GF-D8 (cell line): ENCODE results near the gene OBI1.
"Not testable (repeated sequence)": the region's sequence is repeated elsewhere in the genome, so short reads cannot be mapped to it uniquely, and the experiment has no call there.

ENCODE experiments used
- DNase-seq: peaks from one replicate; lab custom pipeline; 2025; lab: John Stamatoyannopoulos, UW

OBI1 gene

DNA sequence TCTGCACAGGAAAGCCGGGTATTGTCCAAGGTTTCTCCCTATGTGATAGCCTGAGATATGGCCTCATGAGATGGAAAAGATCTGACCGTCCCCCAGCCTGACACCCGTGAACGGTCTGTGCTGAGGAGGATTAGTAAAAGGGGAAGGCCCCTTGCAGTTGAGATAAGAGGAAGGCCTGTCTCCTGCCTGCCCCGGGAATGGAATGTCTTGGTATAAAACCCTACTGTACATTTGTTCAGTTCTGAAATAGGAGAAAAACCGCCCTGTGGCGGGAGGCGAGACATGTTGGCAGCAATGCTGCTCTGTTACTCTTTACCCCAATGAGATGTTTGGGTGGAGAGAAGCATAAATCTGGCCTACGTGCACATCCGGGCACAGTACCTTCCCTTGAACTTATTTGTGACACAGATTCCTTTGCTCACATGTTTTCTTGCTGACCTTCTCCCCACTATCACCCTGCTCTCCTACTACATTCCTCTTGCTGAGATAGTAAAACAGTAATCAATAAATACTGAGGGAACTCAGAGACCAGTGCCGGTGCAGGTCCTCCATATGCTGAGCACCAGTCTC lies 11.8 kb downstream of the OBI1 start:
- DNase-seq = not testable (repeated sequence)

DNA sequence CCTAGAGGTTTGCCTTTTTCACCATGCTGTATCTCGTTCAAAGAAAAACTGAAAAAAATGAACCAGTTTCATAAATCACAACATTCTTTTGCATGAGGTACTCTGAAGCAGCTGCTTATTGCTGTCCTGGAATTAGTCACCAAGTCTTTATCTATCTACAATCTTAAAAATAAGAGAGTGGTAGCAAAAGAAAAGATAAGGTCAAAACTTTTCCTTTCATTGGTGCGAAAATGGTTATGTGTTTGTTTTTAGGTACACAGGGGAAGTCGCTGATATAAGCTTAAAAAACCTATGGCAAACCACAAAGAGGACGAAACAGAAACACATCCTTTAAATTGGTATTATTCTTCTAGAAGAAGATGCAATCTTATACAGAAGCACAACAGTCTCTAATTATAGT lies 20.7 kb downstream of the OBI1 start:
- no peak for DNase-seq

DNA sequence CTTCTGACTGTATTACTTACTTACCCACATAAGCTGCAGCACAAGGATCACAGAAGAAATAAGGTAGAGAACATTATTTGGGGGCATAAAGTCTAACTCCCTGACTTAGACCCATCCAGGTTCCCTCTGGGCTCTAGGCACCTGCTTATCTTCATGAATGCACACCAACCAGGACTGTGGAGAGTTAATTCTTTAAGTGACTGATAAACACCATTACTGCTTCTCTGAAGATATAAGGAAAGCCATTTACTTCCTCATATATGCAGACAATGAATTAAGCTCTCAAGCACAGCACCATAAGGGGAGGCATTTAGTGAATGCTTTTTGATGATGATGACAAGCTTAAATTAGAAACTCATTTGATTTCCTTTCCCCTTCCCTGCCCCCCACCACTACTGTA lies 22.5 kb downstream of the OBI1 start:
- DNase-seq = no peak

DNA sequence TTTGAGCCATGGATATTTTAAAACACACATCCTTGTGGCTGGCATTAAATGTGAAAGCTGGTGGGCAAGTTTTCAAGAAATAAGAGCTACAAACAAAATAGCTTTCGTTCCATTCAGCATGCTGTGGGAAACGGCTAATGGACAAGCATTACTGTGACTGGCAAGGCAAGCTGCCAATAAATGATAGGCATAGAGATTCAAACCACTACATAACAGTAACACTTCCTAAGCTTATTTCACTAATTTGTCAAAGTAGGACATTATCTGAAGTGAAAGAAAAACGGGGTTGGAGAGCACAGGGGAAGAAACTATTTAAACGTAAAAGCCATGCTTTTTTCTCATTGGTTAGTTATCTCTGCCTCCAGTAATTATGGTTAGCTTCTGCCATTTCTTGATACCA lies 26.0 kb downstream of the OBI1 start:
- no peak for DNase-seq

DNA sequence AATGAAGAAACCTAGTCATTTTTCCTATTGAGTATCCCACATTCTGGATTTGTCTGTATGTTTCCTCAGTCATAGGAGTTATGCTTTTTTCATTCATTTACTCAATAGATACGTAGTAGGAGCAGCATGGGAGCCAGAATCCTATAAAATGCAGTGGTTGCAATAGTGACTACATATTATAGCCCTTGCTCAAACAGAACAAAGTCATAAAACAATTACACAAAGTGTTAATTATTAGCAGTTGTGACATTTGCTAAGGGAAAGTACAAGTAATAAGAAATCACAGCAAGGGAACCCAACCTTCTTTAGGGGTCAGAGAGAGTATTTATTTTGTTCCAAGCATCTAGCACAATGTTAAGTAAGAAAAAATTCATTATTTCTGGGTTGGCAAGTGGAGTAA lies 27.9 kb downstream of the OBI1 start:
- no peak for DNase-seq

DNA sequence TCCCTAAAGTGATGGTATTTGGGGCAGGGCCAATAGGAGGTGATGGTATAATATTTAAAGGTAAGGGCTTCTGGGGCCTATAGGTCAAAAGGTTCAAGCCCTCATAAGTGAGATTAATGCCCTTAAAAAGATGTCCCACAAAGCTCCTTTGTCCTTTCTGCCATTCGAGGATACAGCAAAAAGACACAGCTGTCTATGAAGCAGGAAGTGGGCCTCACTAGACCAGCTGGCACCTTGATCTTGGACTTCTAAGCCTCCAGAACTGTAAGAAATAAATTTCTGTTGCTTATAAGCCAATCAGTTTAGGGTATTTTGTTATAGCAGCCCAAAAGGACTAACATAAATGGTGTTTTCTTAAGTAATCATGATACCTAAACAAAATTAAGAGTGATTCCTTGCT lies 28.4 kb downstream of the OBI1 start:
- DNase-seq = no peak

DNA sequence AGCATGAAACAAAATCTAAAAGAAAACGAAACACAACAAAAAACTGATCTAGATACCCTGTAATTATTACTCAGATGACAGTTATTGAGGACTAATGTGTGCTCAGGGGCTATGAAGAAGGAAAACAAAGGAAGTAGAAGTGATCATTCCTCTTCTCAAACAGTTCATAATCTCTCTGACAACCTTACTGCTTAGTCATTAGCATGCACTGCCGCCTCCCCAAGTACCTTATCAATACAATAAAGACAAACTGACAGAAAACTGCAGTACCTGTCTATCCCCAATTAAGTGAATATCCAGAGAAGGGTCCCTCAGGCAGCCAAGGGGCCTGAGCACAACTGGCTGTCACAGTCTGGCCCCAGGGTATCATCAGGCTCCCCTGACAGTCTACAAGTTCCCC lies 33.6 kb downstream of the OBI1 start:
- DNase-seq = no peak

DNA sequence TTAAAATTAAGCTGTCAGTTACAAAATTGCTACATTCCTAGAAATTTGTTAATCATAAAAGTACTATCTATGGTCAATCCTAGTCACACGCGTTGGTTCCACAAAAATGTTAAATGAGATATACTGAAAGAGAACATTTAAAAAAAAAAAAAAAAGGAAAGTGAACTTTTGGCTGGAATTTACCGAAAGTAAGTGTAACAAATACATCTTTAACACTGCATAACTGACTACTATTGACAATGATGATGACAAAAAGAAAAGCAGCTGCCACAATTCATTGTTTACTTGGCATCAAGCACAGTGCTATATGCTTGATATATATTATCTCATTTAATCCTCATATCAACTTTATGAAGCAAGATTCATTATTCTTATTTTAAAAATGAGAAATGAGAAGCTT lies 35.8 kb downstream of the OBI1 start:
- DNase-seq = no peak

DNA sequence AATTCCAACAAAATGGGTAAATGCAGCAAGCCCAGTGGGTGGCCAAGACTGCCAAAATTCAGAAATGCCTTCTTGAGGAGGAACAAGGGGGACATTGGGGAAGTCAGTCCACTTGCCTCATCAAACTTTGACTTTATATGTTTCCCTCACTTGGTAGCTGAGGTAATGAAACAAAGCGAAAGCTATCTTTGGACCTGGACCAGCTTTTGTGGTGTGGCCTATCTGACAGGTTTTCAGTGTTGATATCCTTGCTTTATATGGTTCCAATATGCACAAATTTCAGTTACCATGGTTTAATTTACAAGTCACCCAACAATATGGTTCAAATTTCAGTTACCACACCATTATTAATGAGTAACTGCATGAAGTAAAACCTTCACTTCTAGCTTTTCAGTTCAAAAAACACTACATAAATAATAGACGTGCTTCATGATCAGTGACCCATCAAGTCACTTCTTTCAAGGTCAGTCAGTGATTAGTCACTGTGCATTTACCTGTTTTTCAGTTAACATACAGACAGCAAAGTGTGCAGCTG lies 38.0 kb downstream of the OBI1 start:
- DNase-seq = no peak

DNA sequence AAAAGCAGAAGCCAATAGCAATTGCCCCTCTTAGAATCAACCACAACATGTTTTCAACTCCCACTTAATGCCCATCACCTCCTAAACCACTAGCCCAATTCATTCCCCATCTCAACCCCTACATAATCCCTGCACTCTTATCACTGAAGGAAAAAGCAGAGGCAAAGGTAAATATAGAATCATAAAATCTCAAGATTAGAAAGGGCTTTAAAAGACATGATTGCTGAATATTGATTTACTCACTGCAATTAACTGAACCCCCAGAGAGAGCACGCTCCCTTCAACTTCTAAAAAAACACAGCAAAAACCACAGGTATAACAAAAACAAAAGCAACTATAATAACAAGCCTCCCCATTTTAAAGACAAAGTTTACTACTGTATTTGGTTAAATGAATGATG lies 40.5 kb downstream of the OBI1 start:
- DNase-seq = no peak

DNA sequence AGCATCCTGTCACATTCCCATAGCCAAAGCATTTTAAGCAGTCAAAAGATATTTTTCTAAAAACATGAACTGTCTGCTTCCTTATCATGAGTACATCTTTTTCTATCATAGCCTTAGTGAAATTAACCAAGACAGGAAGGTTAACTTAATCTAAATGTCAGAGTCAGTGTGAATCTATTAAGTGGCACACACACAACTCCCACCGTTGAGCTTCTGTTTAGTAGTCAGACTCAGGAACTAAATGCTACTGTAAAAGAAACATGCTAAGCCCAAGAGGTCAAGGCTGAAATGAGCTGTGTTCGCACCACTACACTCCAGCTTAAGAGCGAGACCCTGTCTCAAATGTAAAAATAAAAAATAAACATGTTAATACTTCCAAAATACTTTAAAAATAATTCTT lies 47.9 kb downstream of the OBI1 start:
- DNase-seq = no peak

DNA sequence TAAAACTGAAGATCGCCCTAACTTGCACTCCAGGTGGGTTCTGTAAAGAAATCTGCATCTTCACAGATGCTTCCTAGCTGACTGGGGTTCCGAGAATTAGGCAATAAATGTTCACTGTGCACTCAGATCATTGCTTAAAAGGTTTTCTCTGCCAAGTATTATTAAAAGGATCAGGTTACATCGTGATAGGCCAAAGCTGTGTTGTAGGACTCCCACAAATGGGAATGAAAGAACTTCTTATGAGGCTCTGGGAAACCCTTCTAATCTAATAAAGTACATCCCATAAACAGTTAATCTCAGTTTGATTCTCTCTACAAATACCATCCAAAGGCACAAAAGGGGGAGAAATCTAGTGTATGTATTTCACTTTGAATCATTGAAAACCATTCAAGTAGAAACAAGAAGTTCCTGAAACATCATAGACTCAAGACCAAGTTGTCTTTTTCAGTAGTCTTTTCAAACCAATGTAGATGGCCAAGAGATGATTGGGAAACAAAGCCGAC lies 48.5 kb downstream of the OBI1 start:
- DNase-seq = no peak

DNA sequence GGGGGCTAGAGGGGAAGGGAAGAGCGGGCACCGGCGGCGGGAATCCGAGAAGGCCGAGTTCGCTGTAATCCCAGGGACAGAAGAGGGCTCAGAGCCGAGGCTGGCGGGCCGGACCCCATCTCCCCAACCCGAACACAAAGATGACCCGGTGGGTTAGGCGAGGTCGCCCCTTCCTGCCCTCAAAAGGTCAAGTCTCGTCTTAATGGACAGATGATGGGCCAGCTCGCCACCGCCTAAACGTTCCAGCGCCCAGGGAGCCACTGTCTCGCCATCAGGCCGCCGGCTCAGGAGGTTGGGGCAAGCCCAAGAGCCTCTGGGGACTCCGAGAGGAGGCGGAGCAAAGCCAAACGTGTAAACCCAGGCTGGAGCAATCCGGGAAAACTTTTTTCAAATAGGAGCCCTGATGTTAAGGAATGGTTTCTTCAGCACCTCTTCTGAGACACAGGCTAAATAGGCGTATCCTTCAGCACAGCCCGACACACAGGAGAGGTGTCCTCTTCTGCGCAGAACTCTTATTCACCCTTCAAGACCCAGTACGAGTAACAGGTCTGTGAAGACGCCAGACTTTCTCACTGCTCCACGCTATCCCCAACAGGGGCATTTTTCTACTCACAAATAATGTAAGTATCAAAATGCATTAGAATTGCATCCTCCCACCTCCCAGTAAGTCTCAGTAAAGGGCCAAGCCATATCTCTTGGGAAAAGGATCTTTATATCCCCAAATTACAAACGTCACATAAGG lies 49.3 kb downstream of the OBI1 start:
- DNase-seq = no peak

DNA sequence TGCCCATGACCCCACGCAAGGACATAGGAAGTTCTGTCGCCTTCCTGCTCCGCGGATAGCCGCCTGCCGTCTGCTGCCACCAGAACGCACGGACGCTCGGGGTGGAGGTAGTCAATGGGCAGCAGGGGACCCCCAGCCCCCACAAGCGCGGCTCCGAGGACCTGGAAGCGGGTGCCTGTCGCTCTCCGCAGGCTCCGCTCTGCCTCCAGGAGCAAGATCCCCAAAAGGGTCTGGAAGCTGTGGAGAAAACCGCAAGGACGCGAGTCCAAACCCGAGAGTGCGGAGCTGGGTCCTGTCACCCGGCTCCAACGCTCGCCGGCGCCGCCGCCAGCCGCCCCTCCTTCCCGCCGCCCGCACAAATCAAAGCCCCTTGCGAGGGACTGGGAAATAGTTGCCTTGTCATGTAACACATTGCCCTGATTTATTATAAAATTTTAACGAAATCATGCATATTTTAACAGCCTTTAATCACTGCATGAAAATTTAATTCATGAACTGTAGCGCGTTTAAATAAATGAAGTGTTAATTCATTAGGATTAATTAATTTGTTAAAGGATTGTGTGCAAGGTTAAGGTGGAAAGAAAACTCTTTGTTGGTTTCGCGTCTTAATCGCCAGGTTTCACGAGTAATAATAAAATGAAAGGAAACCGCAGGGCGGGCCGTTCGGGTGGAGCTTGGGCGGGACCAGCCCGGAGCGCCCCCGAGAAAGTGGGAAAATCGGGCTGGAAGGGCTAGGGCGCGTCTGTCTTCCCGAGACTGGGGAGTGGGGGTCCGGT lies 50.1 kb downstream of the OBI1 start:
- no peak for DNase-seq

DNA sequence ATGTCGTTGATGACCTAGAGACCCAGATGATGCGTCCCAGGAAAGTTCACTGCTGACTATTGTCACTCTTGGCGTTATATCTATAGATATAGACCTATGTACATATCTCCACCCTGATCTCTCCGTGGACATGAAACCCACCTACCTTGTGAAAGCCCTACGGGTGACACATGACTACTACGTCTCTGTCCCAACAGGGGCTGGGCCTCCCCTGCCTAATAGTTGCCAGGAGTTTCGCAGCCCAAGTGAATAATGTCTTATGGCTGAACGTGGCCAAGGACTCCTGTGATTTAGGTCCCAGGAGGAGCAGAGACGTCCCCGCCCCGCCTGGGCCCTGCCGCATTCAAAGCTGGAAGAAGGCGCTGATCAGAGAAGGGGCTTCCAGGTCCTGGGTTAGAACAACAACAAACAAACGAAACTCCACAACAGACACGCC lies 50.7 kb downstream of the OBI1 start:
- no peak for DNase-seq

DNA sequence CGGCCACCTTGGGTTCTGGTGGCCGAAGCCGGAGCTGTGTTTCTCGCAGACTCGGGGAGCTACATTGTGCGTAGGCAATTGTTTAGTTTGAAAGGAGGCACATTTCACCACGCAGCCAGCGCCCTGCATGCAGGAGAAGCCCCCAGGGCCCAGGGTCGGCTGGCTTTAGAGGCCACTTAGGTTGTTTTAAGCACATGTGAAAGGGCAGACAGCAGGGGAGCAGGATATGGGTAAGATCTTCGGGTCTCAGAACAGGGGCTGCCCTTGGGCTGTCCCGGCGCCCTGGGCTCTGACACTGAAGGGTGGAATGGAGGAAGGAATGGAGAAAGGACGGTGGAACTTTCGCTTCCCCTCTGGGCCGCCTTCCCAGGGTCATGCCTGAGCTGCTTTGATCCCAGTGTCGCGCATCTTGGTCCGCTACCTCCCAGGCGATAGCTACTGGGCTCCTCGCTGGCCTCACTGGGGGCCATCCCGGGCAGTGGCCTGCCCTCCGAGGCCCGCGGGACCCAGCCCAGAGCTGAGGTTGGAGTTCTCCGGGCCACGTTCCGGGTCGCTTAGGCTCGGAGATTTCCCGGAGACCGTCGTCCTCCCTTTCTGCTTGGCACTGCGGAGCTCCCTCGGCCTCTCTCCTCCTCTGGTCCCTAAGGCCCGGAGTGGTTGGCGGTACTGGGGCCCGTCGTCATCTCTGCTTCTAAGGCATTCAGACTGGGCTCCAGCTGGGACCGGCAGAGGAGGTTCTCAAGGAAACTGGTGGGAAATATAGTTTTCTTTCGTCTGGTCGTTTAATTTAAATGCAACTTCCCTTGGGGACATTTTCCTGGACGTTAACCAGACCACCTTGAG lies 51.3 kb downstream of the OBI1 start:
- no peak for DNase-seq

DNA sequence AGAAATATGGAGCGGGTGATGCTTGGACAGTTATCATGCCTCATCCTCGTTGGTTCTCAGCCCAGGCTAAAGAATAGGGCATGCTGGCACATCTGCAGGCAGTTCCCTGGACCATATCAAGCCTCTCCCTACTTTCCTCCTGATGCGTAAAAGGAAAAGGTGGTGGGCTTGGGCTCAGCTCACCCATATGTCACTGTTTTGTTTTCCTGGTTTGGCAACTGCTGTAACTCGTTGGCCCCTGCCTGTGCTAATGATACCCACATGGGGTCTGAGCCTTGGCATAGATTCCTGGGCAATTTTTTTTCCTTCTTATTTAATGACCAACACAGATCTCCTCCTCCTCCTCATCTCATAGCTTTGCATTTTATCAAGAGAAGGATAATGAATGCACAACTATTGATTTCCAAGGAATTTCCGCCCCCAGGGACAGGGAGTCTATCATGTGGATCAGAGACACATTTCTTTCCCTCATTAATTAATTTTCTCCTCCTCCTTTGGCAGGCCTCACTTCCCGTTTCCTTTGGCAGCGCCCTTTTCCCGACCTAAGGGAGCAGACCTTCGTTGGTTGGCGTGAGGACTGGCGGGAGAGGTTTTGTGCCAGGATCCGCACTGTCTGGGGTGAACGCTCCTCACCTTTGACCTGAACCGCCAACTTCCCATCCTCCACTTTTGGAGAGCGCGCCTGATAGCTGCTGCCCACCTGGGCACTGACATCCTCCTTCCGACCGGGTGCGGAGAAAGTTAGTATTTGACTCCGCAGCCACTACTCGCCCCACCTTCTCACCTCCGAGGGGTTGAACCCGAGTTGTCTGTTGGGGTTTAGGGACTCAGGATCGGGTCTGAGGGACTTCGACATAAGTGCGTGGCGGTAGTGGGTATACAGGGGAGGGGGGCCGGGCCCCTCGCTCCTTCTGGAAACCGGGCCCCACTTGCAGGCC lies 52.2 kb downstream of the OBI1 start:
- DNase-seq = no peak

DNA sequence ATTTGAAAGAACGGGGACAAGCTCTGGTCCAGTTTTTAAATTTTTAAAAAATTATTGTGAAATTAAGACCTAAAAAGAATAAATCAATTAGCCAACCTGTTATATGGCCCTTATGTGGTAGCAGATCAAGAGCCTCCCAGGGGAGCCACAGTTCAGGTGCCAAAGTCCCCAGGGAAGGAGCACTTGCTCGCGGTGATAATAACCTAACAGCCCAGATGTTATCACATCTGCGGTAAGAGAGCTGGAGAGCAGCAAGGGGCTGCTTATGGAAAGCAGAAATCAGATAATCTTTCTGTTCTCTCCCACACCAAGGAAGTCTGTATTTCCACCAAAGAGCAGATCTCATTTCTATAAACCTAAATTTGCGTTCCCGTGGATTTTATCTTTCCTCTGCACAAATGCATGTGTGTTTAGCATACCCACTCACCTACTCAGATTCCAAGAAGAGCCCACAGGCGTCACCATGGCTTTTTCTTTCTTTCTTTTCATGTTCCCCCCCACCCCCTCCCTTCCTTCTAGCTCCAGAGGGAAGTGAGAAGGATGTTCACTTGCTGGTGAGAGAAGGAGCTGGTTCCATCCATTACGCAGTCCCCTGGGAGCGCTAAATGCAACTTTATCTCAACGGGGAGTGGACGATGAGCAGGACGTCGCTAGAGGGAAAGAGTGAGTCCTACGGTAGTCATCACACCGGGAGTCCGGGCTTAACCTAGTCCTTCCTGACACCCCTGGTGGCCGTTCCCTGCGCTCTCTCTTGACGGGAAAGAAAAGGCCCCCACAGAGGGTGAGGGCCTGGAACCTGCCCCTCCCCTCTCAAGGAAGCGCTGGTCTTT lies 54.0 kb downstream of the OBI1 start:
- peak; percentile 64 for DNase-seq

DNA sequence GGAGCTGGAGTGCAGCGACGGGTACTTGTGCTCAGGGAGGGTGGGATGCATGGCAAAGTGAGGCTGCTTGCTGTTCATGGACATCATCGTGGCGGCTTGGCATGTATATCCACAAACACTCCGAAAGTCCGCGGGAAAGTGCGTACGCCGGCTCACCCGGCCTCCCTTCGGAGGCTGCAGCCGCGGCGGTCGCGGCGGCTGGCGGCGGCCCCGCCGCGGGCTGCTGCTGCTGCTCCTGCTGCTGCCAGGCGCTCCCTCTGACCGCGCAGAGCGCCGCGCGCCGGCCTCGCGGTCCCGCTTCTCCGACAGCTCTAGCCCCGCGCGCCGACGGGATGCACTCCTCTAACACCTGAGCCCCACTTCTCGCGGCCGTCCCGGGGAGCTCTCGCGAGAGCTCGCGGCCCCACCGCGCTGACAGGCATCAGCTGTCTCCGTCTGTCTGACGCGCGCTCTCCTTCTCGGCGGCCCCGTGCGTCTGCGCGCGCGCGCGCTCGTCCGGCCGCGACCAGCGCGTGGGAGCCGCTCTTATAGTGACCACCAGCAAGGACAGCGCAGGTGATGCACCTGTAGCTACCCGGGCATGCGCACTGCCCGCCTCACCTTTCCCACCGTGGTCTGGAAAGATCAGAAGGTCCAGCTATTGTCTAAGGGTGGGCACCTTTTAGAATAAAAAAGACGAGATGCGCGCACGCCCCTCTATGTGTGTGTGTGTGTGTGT lies 55.6 kb downstream of the OBI1 start, which contains the start of gene POU4F1:
POU4F1 (minus strand) TSS at position 313 of the 718 bp plus-strand sequence; CDS start at position 87, 226 bp downstream.
- no peak for DNase-seq
